Measurements from ENCODE around the gene CXCL8.

The CXCL8 gene

GRCh38 chr4:73723928-73724327 lies 16.4 kb upstream of the CXCL8 start:
- no peak for DNase-seq (ENCODE audit: extremely low read depth, low read depth)
- no peak overlapping the region for H3K4me3 ChIP-seq (replicated peaks; ENCODE audit: low read depth, low read length)
- TF ChIP-seq CTCF (IDR thresholded peaks at IDR 0.05; ENCODE audit: low read depth, low read length, missing control alignments): no peak

GRCh38 chr4:73725510-73725909 lies 14.9 kb upstream of the CXCL8 start:
- TF ChIP-seq CTCF (IDR thresholded peaks at IDR 0.05; ENCODE audit: low read depth, low read length, missing control alignments): no peak
- H3K4me3 ChIP-seq (replicated peaks; ENCODE audit: low read depth, low read length): no peak overlapping the region
- DNase-seq (ENCODE audit: extremely low read depth, low read depth): no peak

- peak; percentile 79 for DNase-seq (ENCODE audit: extremely low read depth, low read depth)
- H3K4me3 ChIP-seq (replicated peaks; ENCODE audit: low read depth, low read length): no peak overlapping the region
- no peak for TF ChIP-seq CTCF (IDR thresholded peaks at IDR 0.05; ENCODE audit: low read depth, low read length, missing control alignments)
Observed at GRCh38 chr4:73725985-73726384, 14.4 kb upstream of the CXCL8 start.

- TF ChIP-seq CTCF (IDR thresholded peaks at IDR 0.05; ENCODE audit: low read depth, low read length, missing control alignments): no peak
- no peak for DNase-seq (ENCODE audit: extremely low read depth, low read depth)
- no peak overlapping the region for H3K4me3 ChIP-seq (replicated peaks; ENCODE audit: low read depth, low read length)
Observed at GRCh38 chr4:73727685-73728084, 12.7 kb upstream of the CXCL8 start.

- no peak for TF ChIP-seq CTCF (IDR thresholded peaks at IDR 0.05; ENCODE audit: low read depth, low read length, missing control alignments)
- no peak overlapping the region for H3K4me3 ChIP-seq (replicated peaks; ENCODE audit: low read depth, low read length)
Observed at GRCh38 chr4:73728091-73728741, 12.2 kb upstream of the CXCL8 start.

GRCh38 chr4:73729534-73730165 lies 10.7 kb upstream of the CXCL8 start:
- TF ChIP-seq CTCF (IDR thresholded peaks at IDR 0.05; ENCODE audit: low read depth, low read length, missing control alignments): peak; percentile 84
- no peak overlapping the region for H3K4me3 ChIP-seq (replicated peaks; ENCODE audit: low read depth, low read length)
- DNase-seq (ENCODE audit: extremely low read depth, low read depth): peak; percentile 52

More at GRCh38 chr4:73728091-73728741, 12.2 kb upstream of the CXCL8 start:
- no peak for DNase-seq (ENCODE audit: extremely low read depth, low read depth)

Measured in HFF-Myc (cell line).